Measurements from ENCODE around the gene CCDC73.

Gene CCDC73

DNA sequence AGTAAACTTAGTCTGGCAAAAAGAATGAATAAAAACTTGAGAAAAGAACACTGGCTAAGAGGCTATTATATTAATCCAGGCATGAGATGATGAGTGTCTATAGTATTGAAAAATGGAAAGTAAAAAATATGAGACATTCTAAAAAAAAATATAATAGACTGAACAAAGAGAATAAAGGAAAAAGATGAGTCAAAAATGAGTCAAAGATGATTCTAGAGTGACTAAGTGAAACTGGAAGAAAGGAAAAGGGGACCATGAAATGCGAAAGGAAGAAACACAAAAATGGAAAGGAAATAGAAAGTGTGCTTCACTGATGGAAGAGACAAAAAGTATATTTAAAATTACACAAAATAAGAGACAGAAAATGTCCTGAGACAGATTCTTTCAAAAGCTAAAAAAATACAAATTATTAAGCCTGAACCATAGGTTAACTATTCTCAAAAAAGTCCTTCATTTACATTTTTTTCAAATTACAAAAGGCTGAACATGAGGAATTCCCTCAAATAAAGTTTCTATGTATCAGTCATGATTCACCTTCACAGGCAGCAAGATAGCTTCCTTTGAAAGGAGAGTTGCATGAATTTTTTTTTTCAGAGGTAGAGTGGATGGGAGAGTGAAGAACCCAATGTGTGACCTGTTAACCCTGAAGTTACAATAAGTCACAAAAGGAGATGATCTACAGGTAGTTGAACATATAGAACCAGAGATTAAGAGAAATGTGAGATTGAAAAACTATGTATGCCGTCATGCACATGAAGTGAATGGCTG lies 135.6 kb downstream of the CCDC73 start:
- H3K4me3 ChIP-seq (ENCODE audit: low read depth, low read length) = no peak overlapping the region
- TF ChIP-seq, protein P1, sequence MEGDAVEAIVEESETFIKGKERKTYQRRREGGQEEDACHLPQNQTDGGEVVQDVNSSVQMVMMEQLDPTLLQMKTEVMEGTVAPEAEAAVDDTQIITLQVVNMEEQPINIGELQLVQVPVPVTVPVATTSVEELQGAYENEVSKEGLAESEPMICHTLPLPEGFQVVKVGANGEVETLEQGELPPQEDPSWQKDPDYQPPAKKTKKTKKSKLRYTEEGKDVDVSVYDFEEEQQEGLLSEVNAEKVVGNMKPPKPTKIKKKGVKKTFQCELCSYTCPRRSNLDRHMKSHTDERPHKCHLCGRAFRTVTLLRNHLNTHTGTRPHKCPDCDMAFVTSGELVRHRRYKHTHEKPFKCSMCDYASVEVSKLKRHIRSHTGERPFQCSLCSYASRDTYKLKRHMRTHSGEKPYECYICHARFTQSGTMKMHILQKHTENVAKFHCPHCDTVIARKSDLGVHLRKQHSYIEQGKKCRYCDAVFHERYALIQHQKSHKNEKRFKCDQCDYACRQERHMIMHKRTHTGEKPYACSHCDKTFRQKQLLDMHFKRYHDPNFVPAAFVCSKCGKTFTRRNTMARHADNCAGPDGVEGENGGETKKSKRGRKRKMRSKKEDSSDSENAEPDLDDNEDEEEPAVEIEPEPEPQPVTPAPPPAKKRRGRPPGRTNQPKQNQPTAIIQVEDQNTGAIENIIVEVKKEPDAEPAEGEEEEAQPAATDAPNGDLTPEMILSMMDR (IDR thresholded peaks at IDR 0.05; ENCODE audit: borderline replicate concordance, insufficient read depth, low read depth, low read length) = no peak

DNA sequence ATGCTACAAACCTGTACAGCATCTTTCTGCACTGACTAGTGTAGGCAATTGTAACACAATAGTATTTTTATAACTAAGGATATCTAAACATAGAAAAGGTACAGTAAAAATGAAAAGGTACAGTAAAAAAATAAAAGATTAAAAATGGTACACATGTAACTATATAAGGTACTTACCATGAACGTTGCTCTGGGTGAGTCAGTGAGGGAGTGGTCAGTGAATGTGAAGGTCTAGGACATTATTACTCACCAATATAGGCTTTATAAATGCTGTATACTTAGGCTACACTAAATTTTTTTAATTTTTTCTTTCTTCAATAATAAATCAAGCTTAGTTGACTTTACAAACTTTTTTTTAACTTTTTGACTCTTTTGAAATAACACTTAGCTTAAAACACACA lies 150.9 kb downstream of the CCDC73 start:
- TF ChIP-seq, protein P1 (IDR thresholded peaks at IDR 0.05; ENCODE audit: borderline replicate concordance, insufficient read depth, low read depth, low read length) = no peak
- H3K4me3 ChIP-seq (ENCODE audit: low read depth, low read length) = no peak overlapping the region

DNA sequence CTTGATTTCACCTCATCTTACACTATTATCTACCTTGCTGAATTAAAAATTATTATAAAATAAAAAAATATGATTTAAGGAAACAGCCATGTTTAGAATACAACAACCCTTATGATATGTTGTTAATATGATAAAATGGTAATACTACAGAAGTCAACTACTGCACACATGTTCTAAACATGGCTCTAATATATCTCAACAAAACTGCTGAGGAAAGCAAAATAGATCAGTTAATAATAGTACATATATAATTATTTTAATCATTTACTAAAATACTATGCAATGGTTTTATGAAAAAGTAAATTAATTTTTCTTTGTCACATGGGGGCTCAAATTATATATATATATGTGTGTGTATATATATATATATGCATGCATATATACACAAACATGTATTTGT lies 153.1 kb downstream of the CCDC73 start:
- TF ChIP-seq, protein P1 (IDR thresholded peaks at IDR 0.05; ENCODE audit: borderline replicate concordance, insufficient read depth, low read depth, low read length) = no peak

DNA sequence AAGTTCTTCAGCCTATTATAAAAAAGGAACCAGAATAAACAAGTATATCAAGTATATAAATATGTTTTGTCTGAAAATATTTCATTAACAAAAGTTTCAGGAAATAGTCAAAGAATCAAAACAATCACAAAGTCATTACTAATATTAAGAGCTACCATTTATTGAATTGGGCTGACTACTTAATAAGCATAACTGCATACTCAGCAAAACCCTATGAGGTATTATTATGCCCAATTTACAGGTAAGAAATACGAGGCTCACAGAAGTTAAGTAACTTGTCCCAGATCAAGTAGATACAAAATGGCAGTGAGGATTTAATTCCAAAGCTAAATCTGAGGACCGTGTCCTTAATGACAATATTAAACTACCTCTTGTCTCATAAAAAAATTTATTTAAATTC lies 158.6 kb downstream of the CCDC73 start:
- TF ChIP-seq, protein P1 (IDR thresholded peaks at IDR 0.05; ENCODE audit: borderline replicate concordance, insufficient read depth, low read depth, low read length) = no peak
- no peak overlapping the region for H3K4me3 ChIP-seq (ENCODE audit: low read depth, low read length)

More for the DNA sequence above, 153.1 kb downstream of the CCDC73 start:
- no peak overlapping the region for H3K4me3 ChIP-seq (ENCODE audit: low read depth, low read length)

DNA sequence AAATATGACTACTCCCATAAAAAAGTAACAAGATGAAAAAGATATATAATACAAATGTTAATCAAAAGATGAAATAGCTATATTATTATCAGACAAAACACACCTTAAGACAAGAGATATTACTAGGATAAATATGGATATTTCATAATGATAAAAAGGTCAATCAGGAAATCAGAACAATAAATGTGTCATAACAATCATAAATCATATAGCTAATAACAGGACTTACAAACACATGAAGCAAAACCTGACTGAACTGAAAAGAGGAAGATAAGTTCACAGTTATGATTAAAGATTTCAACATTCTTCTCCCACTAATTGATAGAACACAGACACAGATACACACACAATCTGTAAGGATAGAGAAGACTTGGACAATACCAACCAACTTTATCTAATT lies 163.6 kb downstream of the CCDC73 start:
- H3K4me3 ChIP-seq (ENCODE audit: low read depth, low read length) = no peak overlapping the region
- TF ChIP-seq, protein P1 (IDR thresholded peaks at IDR 0.05; ENCODE audit: borderline replicate concordance, insufficient read depth, low read depth, low read length) = no peak

DNA sequence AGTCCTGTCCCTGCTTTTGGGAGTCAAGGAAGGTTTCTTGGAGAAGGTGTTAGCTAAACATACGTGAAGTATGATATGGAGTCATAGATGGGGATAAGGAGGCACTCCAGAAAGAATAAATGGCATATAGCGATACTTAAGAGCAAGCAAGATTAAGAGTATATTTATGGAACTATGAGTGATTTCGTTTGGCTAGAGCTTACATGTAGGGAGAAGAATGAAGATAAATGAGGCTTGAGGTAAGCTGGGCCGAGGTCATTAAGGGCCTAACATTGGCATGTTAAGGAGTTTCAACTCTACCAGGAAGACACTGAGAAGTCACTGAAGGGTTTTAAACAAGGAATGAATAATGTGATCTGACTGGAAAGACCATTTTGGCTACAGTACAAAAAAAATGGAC lies 177.6 kb downstream of the CCDC73 start:
- no peak overlapping the region for H3K4me3 ChIP-seq (ENCODE audit: low read depth, low read length)
- TF ChIP-seq, protein P1 (IDR thresholded peaks at IDR 0.05; ENCODE audit: borderline replicate concordance, insufficient read depth, low read depth, low read length) = no peak

DNA sequence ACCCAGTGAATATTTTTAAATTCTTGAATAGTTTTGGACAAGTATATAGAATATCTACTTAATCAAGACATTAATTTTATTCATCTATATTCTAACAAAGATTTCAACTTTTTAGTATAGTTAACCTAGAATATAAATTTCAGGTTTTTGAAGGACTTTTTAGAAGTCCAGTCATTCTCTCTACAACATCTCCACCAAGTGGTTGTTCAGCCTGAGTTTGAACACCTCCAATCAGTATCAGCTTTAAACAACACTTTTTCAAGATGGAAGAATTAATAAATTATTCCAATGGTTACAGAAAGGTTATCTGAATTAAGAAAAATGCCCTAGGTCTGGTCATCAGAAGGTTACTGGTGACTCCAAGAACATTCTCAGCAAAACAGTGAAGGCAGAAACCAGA lies 179.0 kb downstream of the CCDC73 start:
- no peak overlapping the region for H3K4me3 ChIP-seq (ENCODE audit: low read depth, low read length)
- TF ChIP-seq, protein P1 (IDR thresholded peaks at IDR 0.05; ENCODE audit: borderline replicate concordance, insufficient read depth, low read depth, low read length) = no peak
